Thyroid gland (tissue), 4 donors: ENCODE measurements around the gene ZWILCH. TPM values are rescaled to one million over a fixed set of nuclear protein-coding genes. Genes with fewer than 3 reads are reported as not detected.

Experiments
- DNase-seq, 2 donors: peaks; one replicate each; pipeline ENCODE4 v3.0.0-alpha.2; 2019
- H3K27ac ChIP-seq, 3 donors: fragments of 200-600 bp; sonication (generic); 1 replicate in 2 of 3; 2 replicates in 1 of 3; pipeline ENCODE4 v1.5.1; 2016 to 2019; ENCODE audit warnings: mild to moderate bottlenecking in 1 of 3, moderate library complexity in 1 of 3
- H3K27me3 ChIP-seq: fragments of 200-600 bp; sonication (generic); one replicate; pipeline ENCODE4 v1.5.1; 2019
- H3K36me3 ChIP-seq, 2 donors: fragments of 200-600 bp; sonication (generic); one replicate each; pipeline ENCODE4 v1.5.1; 2016 to 2019
- H3K4me1 ChIP-seq, 2 donors: fragments of 200-600 bp; sonication (generic); one replicate each; pipeline ENCODE4 v1.5.1; 2017 to 2019
- H3K4me3 ChIP-seq, 3 donors: fragments of 200-600 bp; sonication (generic); replicated peaks in 1 of 3; 1 replicate in 2 of 3; 2 replicates in 1 of 3; pipeline ENCODE4 v1.5.1; 2016; ENCODE audit warnings: mild to moderate bottlenecking in 1 of 3
- H3K9me3 ChIP-seq: fragments of 200-600 bp; sonication (generic); one replicate; pipeline ENCODE4 v1.5.1; 2017
- CTCF ChIP-seq, 6 experiments: fragments of 200-600 bp in 3 of 6; fragments of 450-650 bp in 3 of 6; sonication (generic) in 3 of 6; IDR thresholded peaks; one replicate each; pipeline ENCODE4 v1.5.1; 2016 to 2019; ENCODE audit warnings: antibody characterized with exemption in 6 of 6, mild to moderate bottlenecking in 2 of 6, inconsistent platforms in 1 of 6, moderate library complexity in 1 of 6
- POLR2A ChIP-seq, 2 donors: fragments of 450-650 bp; IDR thresholded peaks; one replicate each; pipeline ENCODE4 v1.6.1; 2017; ENCODE audit warnings: antibody characterized with exemption in 2 of 2, mild to moderate bottlenecking in 2 of 2, moderate library complexity in 1 of 2
- WGBS, 2 donors: methylation state at CpG; one replicate each; pipeline ENCODE4 v1.1.5; 2017; 5-methylcytosine and 5-hydroxymethylcytosine counted together
- intact Hi-C: fragments of 100-400 bp; cut with DNase I; formaldehyde crosslinking; loops from one replicate; pipeline ENCODE4 v1.15.1; 2023
- total RNA-seq, 4 donors: library from RNA; depleted of rRNA; stranded (reverse); fragments of >200 nt; gene quantifications; one replicate each; pipeline ENCODE4 v1.2.3, GENCODE V29; 2016

Gene ZWILCH
- total RNA-seq, 4 donors from 2014 or later, result 3.8 to 6.4 (median 5.3) TPM

GRCh38 chr15:66566963-66567531 lies 61.9 kb downstream of the ZWILCH start:
- peak; percentile 51 to 60 for DNase-seq
- intact Hi-C loops, result no loop called here
- Histone ChIP-seq H3K27ac (no peak overlapping the region), H3K9me3 (no peaks in the 10 kb centered on the region), H3K27me3 (no peaks in the 10 kb centered on the region), H3K4me1 (no peaks in the 10 kb centered on the region), H3K36me3 (no peaks in the 10 kb centered on the region), H3K4me3 (no peak overlapping the region)
- TF ChIP-seq CTCF (IDR thresholded peaks at IDR 0.05) (peak; percentile 29 to 62 (median 50)), POLR2A (IDR thresholded peaks at IDR 0.05) (no peak)
- WGBS, 2 donors, result 31 to 38% methylated on average over 14 to 15 of the region's 15 CpGs

GRCh38 chr15:66567897-66568296 lies 62.8 kb downstream of the ZWILCH start:
- intact Hi-C loops, result no loop called here
- H3K36me3 ChIP-seq, result no peaks in the 10 kb centered on the region
- no peak for DNase-seq
- H3K9me3 ChIP-seq, result no peaks in the 10 kb centered on the region
- TF ChIP-seq POLR2A (IDR thresholded peaks at IDR 0.05) (no peak), CTCF (IDR thresholded peaks at IDR 0.05) (no peak)
- 84 to 91% methylated on average over 7 of the region's 7 CpGs for WGBS, 2 donors
- H3K4me1 ChIP-seq, result no peaks in the 10 kb centered on the region
- H3K4me3 ChIP-seq, result no peak overlapping the region
- no peak overlapping the region for H3K27ac ChIP-seq
- no peaks in the 10 kb centered on the region for H3K27me3 ChIP-seq

- Histone ChIP-seq H3K27me3 (no peaks in the 10 kb centered on the region), H3K4me3 (no peak overlapping the region), H3K4me1 (no peaks in the 10 kb centered on the region), H3K9me3 (no peaks in the 10 kb centered on the region), H3K36me3 (no peaks in the 10 kb centered on the region), H3K27ac (no peak overlapping the region)
- 86 to 93% methylated on average over 8 to 9 of the region's 9 CpGs for WGBS, 2 donors
- no peak for TF ChIP-seq CTCF (IDR thresholded peaks at IDR 0.05)
- TF ChIP-seq POLR2A (IDR thresholded peaks at IDR 0.05), result no peak
- intact Hi-C loops, result no loop called here
- DNase-seq, result no peak
Measured at GRCh38 chr15:66569461-66570137, 64.5 kb downstream of the ZWILCH start.

- TF ChIP-seq CTCF (IDR thresholded peaks at IDR 0.05), result no peak
- no peak for TF ChIP-seq POLR2A (IDR thresholded peaks at IDR 0.05)
- no peak overlapping the region for H3K4me3 ChIP-seq
- no peaks in the 10 kb centered on the region for H3K27me3 ChIP-seq
- H3K27ac ChIP-seq, result no peak overlapping the region
- no peaks in the 10 kb centered on the region for H3K4me1 ChIP-seq
- intact Hi-C loops, result no loop called here
- WGBS, 2 donors, result 100% methylated on average over 2 of the region's 3 CpGs
- DNase-seq, result no peak
- H3K36me3 ChIP-seq, result no peaks in the 10 kb centered on the region
- no peaks in the 10 kb centered on the region for H3K9me3 ChIP-seq
Measured at GRCh38 chr15:66570327-66570726, 65.2 kb downstream of the ZWILCH start.

- H3K4me3 ChIP-seq, result no peak overlapping the region
- H3K9me3 ChIP-seq, result no peaks in the 10 kb centered on the region
- H3K36me3 ChIP-seq, result no peaks in the 10 kb centered on the region
- TF ChIP-seq CTCF (IDR thresholded peaks at IDR 0.05) (no peak), POLR2A (IDR thresholded peaks at IDR 0.05) (no peak)
- intact Hi-C loops, result no loop called here
- H3K27me3 ChIP-seq, result no peaks in the 10 kb centered on the region
- 77 to 88% methylated on average over 6 of the region's 6 CpGs for WGBS, 2 donors
- DNase-seq, result no peak
- no peaks in the 10 kb centered on the region for H3K4me1 ChIP-seq
- no peak overlapping the region for H3K27ac ChIP-seq
Measured at GRCh38 chr15:66570842-66571478, 65.8 kb downstream of the ZWILCH start.
